ENCODE results near the gene METTL1.
"Not testable (repeated sequence)": the region's sequence is repeated elsewhere in the genome, so short reads cannot be mapped to it uniquely, and the experiment has no call there.

METTL1 gene

DNA sequence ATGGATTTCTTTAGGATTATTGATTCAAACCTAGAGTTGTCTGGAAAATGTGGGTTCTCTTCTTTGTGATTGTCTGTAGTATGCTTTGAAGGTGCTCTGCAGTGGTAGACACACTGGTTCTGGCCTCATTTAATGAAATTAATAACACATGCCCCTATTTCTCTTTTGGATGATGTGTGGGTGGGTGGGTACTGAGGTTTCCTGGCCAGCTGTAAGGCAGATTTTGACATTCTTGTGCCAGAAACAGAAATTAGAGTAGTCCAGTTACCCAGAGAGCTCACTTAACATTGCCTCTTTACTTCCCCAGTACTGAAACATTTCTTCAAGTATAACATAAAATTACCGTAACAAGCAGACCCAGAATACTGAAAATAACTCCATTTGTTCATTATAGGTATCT lies 25.1 kb upstream of the METTL1 start:
- DNase-seq, result no peak

GRCh38 chr12:57795354-57795753 lies 23.4 kb upstream of the METTL1 start:
- no peak for DNase-seq

DNA sequence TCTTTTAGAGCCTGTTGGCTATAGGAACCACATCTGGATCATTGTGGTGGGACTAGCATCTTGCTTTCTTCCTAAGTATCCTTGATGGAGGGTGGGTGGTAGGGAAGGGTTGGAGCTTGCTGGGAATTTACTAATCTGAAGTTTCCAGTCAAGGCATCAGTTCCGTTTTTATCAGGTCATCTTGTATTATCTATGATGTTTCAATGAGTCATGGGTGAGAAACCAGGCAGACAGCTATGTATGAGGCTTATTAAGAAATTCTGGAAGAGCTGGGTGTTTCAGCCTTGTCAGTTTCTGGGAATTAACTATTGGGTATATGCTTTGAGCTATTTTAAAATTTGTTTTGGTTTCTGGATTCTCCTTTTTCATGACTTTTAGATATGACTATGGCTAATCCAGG lies 22.0 kb upstream of the METTL1 start:
- no peak for DNase-seq

DNA sequence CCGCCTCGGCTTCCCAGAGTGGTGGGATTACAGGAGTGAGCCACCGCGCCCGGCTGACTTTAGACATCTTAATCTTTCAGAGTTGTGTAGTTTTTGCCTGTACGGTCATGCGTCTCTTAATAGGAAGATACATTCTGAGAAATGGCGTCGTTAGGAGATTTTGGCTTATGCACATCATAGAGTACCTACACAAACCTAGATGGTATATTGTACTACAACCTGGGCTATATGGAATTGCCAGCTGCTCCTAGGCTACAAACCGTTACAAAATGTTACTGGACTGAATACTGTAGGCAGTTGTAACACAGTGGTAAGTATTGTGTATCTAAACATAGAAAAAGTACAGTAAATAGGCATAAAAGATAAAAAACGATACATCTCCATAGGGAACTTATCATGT lies 12.0 kb upstream of the METTL1 start:
- no peak for DNase-seq

DNA sequence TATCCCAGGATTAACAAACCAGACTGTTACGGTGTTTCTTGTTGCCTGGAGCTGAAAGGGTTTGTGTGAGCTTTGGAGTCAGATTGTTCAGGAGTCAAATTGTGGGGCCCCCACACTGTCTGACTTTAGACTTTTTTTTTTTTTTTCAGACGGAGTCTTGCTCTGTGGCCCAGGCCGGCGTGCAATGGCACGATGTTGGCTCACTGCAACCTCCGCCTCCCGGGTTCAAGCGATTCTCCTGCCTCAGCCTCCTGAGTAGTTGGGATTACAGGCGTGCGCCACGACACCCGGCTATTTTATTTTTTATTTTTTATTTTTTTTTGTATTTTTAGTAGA lies 11.5 kb upstream of the METTL1 start:
- no peak for DNase-seq

DNA sequence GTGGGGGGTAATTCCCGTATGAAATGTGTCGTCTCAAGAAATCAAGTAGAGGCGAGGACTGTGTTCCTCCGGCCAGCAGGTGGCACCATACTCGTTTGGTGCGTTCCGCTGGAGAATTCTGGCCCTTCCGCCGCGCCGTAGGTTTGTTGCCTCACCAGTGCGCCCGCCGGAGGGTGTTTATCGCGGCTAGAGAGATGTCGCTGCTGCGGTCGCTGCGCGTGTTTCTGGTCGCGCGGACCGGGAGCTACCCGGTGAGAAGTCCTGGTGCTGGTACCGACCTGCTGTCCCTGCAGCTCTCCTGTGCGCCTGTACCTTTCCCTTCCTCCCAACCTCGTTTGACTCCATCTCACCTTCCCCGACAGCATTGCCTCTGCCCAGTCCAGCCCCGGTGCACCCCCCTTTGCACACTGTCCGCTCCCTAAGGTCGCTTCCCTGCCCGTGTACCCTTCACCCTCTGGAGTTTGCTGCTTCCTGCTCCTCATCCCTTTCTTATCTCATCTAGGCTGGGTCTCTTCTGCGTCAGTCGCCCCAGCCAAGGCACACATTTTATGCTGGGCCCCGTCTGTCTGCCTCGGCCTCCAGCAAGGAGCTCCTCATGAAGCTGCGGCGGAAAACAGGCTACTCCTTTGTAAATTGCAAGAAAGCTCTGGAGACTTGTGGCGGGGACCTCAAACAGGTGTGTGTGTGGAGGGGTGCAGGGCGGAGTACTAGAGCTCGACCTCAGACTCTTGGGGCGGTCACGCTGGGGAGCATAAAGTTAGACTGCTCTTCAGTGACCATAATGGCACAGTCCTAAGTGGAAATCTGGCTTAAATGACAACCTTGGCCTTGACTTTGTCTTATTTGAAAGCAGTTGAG lies 10.9 kb upstream of the METTL1 start, which contains the start of gene TSFM:
TSFM (plus strand) TSS at position 180 of the 858 bp plus-strand sequence; CDS start at position 195, 15 bp downstream.
- peak; percentile 93 for DNase-seq

DNA sequence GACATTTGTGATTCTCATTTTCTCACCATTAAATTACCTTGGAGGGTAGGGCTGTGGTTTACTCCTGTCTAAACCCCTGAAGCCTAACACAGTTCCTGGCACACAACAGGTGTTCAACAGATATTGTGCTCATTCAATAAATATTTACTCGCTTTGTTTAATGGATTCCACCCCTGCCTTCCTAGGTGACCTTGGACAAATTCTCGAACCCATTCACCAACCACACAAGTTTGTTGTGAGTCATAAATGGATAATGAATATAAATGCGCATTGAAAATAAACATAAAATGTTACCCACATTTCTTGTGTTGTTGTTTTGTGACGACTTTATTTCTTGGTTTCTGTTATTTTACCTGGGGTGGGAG lies 10.3 kb upstream of the METTL1 start:
- no peak for DNase-seq

DNA sequence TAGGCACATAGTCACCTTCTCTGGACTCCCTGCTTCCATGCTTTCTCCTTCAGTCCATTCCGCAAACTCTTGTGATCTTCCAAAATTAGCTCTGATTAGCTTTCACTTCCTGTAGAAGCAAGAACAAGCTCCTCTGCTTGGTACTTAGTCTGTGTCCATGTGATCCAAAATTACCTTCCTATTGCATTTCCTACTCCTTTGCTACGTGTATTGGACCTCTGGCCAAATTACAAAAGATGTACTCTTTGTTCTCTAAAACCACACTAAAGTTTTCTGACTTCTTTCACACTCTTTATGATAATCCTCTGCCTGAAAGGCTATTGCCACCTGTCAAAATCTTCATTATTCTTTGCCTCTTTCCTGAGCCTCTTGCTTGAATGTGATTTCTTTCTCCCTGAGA lies 9.9 kb upstream of the METTL1 start:
- no peak for DNase-seq

- no peak for DNase-seq
These were observed 9.3 kb upstream of the METTL1 start for GRCh38 chr12:57781244-57781643.

- no peak for DNase-seq
These were observed 8.5 kb upstream of the METTL1 start for GRCh38 chr12:57780284-57780897.

DNA sequence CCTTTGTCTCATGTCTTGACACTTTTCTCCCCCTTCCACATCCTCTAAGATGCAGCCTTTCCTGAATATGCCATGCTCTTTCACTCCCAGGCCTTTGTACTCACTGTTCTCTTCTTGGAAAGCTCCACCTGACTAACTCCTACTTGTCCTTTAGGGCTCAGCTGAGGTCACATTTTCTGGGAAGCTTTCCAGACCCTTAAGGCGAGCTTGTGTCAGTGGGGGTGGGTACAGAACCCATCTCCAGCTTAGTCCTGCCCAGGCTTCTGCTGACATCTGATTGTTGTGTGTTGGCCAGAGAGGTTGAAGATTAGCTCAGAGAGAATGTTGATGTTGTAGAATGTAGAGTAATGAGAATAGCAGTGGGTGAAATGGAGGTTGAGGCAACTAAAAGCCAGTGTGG lies 7.8 kb upstream of the METTL1 start:
- DNase-seq, result no peak

- DNase-seq, result no peak
These were observed 6.0 kb upstream of the METTL1 start for GRCh38 chr12:57777911-57778310.

DNA sequence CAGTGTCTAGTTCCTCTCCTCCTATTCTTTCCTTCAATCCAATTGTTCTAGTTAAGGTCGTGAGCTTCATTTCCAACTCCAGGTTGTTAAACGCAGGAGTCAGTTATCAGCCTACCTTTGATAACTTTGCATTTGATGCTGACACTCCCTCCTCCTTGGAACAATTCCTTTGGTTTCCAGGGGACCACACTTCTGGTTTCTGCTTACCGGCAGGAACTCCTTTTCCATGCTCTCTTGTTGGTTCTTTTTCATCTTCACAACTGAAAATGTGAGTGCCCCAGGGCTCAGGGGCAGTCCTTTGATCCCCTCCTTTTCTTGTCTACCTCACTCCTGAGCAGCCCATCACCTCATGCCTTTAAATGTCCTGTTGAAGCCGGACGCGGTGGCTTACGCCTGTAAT lies 5.5 kb upstream of the METTL1 start:
- DNase-seq, result no peak

- no peak for DNase-seq
These were observed 4.3 kb upstream of the METTL1 start for GRCh38 chr12:57776247-57776587.

GRCh38 chr12:57775563-57776246 lies 3.8 kb upstream of the METTL1 start:
- no peak for DNase-seq

DNA sequence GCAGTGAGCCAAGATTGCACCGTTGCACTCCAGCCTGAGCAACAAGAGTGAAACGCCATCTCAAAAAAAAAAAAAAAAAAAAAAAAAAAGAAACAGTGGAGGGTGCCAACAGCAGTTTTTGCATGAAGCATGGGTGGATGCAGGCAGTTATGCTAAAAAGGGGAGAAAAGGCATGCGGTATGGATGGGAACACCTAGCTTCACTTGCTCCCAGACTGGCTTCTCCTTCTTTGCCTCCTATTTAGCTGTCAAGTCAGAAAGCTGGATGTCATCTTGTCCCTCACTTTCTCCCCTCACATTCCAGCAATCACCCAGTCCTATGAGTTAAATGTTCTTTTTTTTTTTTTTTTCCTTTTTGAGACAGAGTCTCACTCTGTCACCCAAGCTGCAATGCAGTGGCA lies 3.1 kb upstream of the METTL1 start:
- no peak for DNase-seq

- DNase-seq, result not testable (repeated sequence)
These were observed 2.7 kb upstream of the METTL1 start for GRCh38 chr12:57774634-57775033.

- DNase-seq, result no peak
These were observed 771 bp upstream of the METTL1 start, which contains the start of gene EEF1AKMT3 for GRCh38 chr12:57772429-57773322. TSS of gene EEF1AKMT3 (plus strand) at chr12:57772614. CDS start at chr12:57772725, 111 bp downstream.

DNA sequence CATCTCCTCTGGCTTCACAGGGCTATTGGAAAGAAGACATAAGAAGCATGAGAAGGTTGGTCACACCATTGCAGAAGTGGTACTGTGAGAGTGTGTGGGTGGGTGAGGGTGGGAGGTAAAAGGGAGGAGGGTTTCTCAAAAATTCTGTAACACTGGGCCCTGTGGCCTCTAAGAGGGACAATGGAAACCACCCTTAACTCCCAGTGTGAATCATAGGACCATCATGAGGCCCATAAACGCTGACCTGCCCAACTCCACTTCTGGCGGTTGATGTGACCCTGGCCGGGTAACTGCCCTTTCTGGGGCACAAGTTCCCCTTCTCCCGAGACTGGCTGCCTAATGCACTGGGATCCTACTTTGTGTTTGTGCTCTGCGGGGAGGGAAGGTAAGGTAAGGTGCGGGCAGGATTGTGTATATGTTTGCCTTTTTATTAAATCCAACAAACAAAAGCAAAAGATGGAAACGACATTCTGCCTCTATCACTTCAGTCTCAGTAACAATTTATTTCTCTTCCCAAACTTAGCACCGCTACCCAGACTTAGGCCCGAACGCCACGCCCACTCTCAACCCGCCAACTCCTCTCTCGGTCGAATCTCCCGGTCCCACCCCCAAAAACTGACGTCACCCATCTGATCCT lies 551 bp downstream of the METTL1 start:
- peak; percentile 67 for DNase-seq

DNA sequence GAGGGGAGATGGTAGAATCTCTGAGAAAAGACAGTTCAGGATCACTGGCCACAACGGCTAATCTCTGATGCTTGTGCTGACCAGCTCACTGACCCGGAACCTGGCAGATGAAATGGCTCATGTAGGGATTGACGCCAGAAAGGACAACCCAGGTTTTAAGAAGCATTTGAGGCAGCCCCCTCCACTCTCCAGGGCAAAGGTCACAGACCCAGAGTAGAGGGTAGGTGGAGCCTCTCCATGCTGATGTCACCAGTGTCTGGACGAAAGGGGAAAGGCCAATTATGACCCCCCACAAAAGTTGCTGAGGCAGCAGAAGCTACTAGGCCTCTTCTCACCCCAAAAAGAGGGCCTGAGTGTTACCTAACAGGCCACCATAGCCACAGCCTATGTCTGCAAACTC lies 1.2 kb downstream of the METTL1 start:
- no peak for DNase-seq

DNA sequence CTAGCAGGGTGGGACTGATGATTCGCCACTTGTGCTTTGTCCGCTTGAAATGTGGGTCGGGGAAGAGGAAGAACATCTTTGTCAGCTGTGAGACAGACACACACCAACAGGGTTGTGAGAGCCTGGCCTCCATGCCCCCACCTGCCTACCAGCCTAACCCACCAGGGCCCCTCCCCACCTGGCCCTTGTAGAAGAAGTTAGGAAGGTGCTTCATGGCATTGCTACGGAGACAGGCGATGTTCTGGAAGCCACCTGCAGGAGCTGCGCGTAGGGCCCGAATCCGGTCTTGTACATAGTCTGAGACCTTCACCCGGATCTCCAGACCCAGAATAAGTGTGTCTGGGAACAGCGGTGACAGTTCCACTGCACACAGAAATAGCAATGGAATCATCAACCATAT lies 2.3 kb downstream of the METTL1 start:
- DNase-seq, result no peak

DNA sequence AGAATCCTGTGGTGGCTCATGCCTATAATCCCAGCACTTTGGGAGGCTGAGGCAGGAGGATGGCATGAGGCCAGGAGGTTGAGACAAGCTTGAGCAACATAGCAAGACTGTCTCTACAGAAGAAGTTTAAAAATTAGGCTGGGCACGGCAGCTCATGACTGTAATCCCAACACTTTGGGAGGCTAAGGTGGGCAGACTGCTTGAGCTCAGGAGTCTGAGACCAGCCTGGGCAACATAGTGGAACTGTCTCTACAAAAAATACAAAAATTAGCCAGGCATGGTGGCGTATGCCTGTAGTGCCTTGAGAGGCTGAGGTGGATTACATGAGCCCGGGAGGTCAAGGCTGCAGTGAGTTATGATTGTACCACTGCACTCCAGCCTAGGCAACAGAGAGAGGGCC lies 4.0 kb downstream of the METTL1 start:
- no peak for DNase-seq

DNA sequence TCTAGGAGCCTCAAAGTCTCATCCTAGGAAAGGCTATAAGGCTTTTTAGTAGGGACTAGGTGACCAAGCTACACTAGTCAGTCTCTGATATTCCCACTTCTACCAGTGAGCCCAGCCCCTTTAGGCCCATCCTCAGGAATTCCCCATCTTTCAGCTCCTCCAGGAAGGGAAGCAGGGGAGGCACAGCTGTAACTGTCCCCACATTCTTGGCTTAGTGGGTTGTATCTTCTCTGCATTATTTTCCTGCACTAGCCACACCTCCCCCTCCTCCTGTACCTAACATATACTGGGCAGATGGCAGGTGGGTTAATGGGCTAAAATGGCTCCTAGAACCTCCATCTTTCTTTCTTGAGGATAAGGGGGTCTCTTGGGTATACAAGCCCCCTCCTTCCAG lies 4.6 kb downstream of the METTL1 start:
- DNase-seq, result no peak

Measured in activated CD4-positive, alpha-beta T cell treated with anti-CD3 and anti-CD28 coated beads for 1 hour (primary cell).